Suprapubic skin (tissue), 3 donors: Measurements from ENCODE around the gene IFNLR1.

Source experiments
- CTCF ChIP-seq, 2 donors: fragments of 200-600 bp in 1 of 2; fragments of 450-650 bp in 1 of 2; sonication (generic) in 1 of 2; IDR thresholded peaks; one replicate each; pipeline ENCODE4 v1.5.1; 2016 to 2019; ENCODE audit warnings: antibody characterized with exemption in 2 of 2, mild to moderate bottlenecking in 1 of 2, moderate library complexity in 1 of 2
- EP300 ChIP-seq: sonication (generic); formaldehyde crosslinking; IDR thresholded peaks from one replicate; pipeline ENCODE4 v1.6.1; 2017; ENCODE audit warnings: antibody characterized with exemption

- TF ChIP-seq CTCF (IDR thresholded peaks at IDR 0.05) (no peak), EP300 (no peak)
Observed at GRCh38 chr1:24151175-24151533, 35.9 kb downstream of the IFNLR1 start.
